Measurements from ENCODE around the gene JAKMIP2. TPM values are rescaled to one million over a fixed set of nuclear protein-coding genes. Genes with fewer than 3 reads are reported as not detected.

Gene JAKMIP2
- polyA plus RNA-seq, 1 of the 3 experiments (the other 2 are of a cell fraction): 2.1 TPM

GRCh38 chr5:147567917-147568598 is 214.5 kb downstream of the JAKMIP2 start:
- Histone ChIP-seq H3K9ac (no peak overlapping the region), H3K9me3 (no peaks in the 10 kb centered on the region), H2AFZ (ENCODE audit: low read depth) (no peak overlapping the region), H3K4me3 (ENCODE audit: low read depth in 2 of 2, low read length in 1 of 2) (no peak overlapping the region), H3K9me2 (no peaks in the 10 kb centered on the region), H3K27ac (ENCODE audit: low read depth in 2 of 2, low read length in 1 of 2) (peak overlapping the region in 1 of 2 experiments; percentile 24; a peak in 2 of 4 replicates), H3K4me1 (ENCODE audit: control insufficient read depth in 1 of 2, insufficient read depth in 2 of 2, low read depth in 1 of 2, low read length in 1 of 2) (peaks cover 0 to 3% of the 10 kb centered on the region in 2 experiments; a peak in 1 of 4 replicates), H3K27me3 (ENCODE audit: insufficient read depth) (no peaks in the 10 kb centered on the region), H3K79me2 (ENCODE audit: insufficient read depth) (no peaks in the 10 kb centered on the region), H4K20me1 (ENCODE audit: insufficient read depth) (no peaks in the 10 kb centered on the region), H3F3A (replicated peaks; ENCODE audit: insufficient read depth) (no peaks in the 10 kb centered on the region), H3K4me2 (0 out of 2 replicates have a peak overlapping the region, but pooled peaks have one; percentile 3), H3K36me3 (replicated peaks in 1 of 2; ENCODE audit: control insufficient read depth in 1 of 2, insufficient read depth in 2 of 2, low read length in 1 of 2) (no peaks in the 10 kb centered on the region)
- WGBS (ENCODE audit: low lambda C conversion rate): 73% methylated on average over 9 of the region's 9 CpGs
- CTCF ChIA-PET: interaction anchor here (0.7 to 2.0 kb wide), 3 partner anchors 8 to 177 kb away, joined by 3 to 8 read pairs (median 4); no protein-coding TSS in a partner anchor
- TF ChIP-seq MEF2A (IDR thresholded peaks at IDR 0.05; ENCODE audit: borderline replicate concordance, low read depth): 0 out of 2 replicates have a peak, but pooled peaks have one; percentile 35
- TF ChIP-seq GABPA (IDR thresholded peaks at IDR 0.05; ENCODE audit: low read depth): no peak
- TF ChIP-seq FOXM1 (IDR thresholded peaks at IDR 0.05; ENCODE audit: low read depth): peak; percentile 78
- TF ChIP-seq ZBTB33 (IDR thresholded peaks at IDR 0.05; ENCODE audit: borderline replicate concordance, low read depth): no peak
- TF ChIP-seq EP300 (IDR thresholded peaks at IDR 0.05; ENCODE audit: borderline replicate concordance in 1 of 2, low read depth in 1 of 2, low read length in 1 of 2): peak; percentile 49 to 94
- peak; percentile 94 for TF ChIP-seq JUND (IDR thresholded peaks at IDR 0.05)
- TF ChIP-seq FOSL2 (IDR thresholded peaks at IDR 0.05; ENCODE audit: borderline replicate concordance, low read depth): peak; percentile 87
- peak; percentile 77 for TF ChIP-seq POLR2AphosphoS5 (IDR thresholded peaks at IDR 0.05; ENCODE audit: low read depth, low read length)
- TF ChIP-seq NFIC (IDR thresholded peaks at IDR 0.05; ENCODE audit: borderline replicate concordance): peak; percentile 84
- TF ChIP-seq USF2 (IDR thresholded peaks at IDR 0.05; ENCODE audit: borderline replicate concordance, low read depth, low read length): no peak
- TF ChIP-seq ELF1 (IDR thresholded peaks at IDR 0.05): no peak
- TF ChIP-seq TCF12 (IDR thresholded peaks at IDR 0.05): peak; percentile 98
- TF ChIP-seq PBX3 (IDR thresholded peaks at IDR 0.05): peak; percentile 97
- TF ChIP-seq NRF1 (IDR thresholded peaks at IDR 0.05; ENCODE audit: low read depth, low read length): no peak
- peak; percentile 93 for TF ChIP-seq TEAD4 (IDR thresholded peaks at IDR 0.05; ENCODE audit: borderline replicate concordance, insufficient read depth)
- no peak for DNase-seq
- POLR2A ChIA-PET: no interaction called here
